RCC 7860 (cell line): ENCODE measurements around the gene R3HDM1.

Experiments used
- DNase-seq: peaks from one replicate; pipeline ENCODE4 v3.0.0-alpha.2; 2015; ENCODE audit warnings: low spot score
- FAIRE-seq: peaks from 2 replicates; lab custom pipeline; 2012; peaks lifted over from hg19 to GRCh38; lab: Jason Lieb, UNC

Gene R3HDM1

DNA sequence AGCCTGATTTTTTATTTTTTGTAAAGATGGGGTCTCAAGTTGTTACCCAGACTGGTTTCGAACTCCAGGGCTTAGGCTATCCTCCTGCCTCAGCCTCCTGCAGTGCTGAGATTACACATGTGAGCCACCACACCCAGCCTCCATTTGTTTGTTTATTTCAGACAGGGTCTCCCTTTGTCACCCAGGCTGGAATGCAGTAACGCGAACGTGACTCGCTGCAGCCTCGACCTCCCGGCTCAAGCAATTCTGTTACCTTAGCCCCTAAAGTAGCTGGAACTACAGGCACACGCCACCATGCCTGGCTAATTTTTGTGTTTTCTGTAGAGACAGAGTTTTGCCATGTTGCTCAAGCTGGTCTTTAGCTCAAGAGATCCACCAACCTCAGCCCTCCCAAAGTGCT is 237.6 kb downstream of the R3HDM1 start:
- DNase-seq: no peak
- FAIRE-seq: no peak

DNA sequence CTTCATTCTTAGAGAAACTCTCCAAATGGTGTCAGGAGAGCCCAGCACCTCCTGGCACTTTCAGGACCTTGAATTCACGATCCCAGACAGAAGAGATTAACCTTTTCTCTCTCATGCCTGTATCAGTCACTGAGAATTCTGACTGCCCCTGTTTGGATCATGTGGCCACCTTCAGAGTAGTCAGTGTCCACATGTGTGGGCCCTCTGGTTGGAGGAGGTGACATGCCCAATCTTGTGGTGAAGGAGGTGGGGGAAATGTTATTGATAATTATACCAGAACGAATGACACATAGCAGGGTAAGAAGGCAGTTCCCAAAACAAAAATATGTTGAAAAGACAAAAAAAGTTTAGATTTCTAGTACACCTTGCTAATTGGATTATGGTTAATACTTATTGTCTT is 242.0 kb downstream of the R3HDM1 start:
- no peak for DNase-seq
- FAIRE-seq: no peak

DNA sequence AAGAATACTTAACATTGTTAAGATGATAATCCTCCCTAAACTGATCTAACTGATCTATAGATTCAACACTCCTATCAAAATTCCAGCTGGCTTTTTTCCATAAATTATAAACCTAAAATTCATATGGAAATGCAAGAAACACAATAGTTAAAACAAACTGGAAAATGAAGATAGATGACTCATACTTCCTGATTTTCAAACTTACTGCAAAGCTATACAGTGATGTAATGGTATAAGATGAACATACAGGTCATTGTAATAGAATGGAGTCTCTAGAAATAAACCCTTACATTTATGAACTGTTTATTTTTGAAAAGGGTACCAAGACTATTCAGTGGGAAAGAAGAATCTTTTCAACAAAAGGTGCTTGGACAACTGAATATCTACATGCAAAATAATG is 242.6 kb downstream of the R3HDM1 start:
- FAIRE-seq: no peak

More for the DNA sequence above, 242.6 kb downstream of the R3HDM1 start:
- DNase-seq: peak; percentile 29
